AG09309 (cell line): Measurements from ENCODE around the gene AKAP6.
A peak's percentile ranks its signal among the peaks of the same experiment; 100 is the strongest.

Experiments
- DNase-seq: peaks from one replicate; pipeline ENCODE4 v3.0.0-alpha.2; 2010; ENCODE audit warnings: low read depth
- H3K4me3 ChIP-seq: 2 replicates; pipeline ENCODE4 v1.5.1; 2011; ENCODE audit warnings: mild to moderate bottlenecking, low read depth, low read length, moderate library complexity; ENCODE audit not compliant: control insufficient read depth
- CTCF ChIP-seq: IDR thresholded peaks from 2 replicates; pipeline ENCODE4 v1.5.1; 2011; ENCODE audit warnings: mild to moderate bottlenecking, low read depth, low read length, inconsistent platforms; ENCODE audit not compliant: insufficient read depth, control insufficient read depth; ENCODE audit errors: missing control alignments

Gene AKAP6

GRCh38 chr14:32375663-32376062, 46.6 kb downstream of the AKAP6 start:
- H3K4me3 ChIP-seq: no peak overlapping the region
- DNase-seq: no peak
- TF ChIP-seq CTCF: no peak

- TF ChIP-seq CTCF: no peak
- no peak for DNase-seq
- no peak overlapping the region for H3K4me3 ChIP-seq
Observed at GRCh38 chr14:32377046-32377646, 48.0 kb downstream of the AKAP6 start.

GRCh38 chr14:32378284-32378683, 49.2 kb downstream of the AKAP6 start:
- DNase-seq: no peak
- H3K4me3 ChIP-seq: no peak overlapping the region
- no peak for TF ChIP-seq CTCF

- H3K4me3 ChIP-seq: no peak overlapping the region
- no peak for TF ChIP-seq CTCF
- DNase-seq: no peak
Observed at GRCh38 chr14:32379447-32379846, 50.3 kb downstream of the AKAP6 start.

- no peak for TF ChIP-seq CTCF
- no peak overlapping the region for H3K4me3 ChIP-seq
- DNase-seq: no peak
Observed at GRCh38 chr14:32381869-32382268, 52.8 kb downstream of the AKAP6 start.

- no peak overlapping the region for H3K4me3 ChIP-seq
- peak; percentile 68 for TF ChIP-seq CTCF
- no peak for DNase-seq
Observed at GRCh38 chr14:32382704-32383103, 53.6 kb downstream of the AKAP6 start.
